Measurements from ENCODE around the gene NINL. TPM values are rescaled to one million over a fixed set of nuclear protein-coding genes. Genes with fewer than 3 reads are reported as not detected.
A peak's percentile ranks its signal among the peaks of the same experiment; 100 is the strongest.

NINL gene
- total RNA-seq, 1 experiment from 2014 or later: 1.2 TPM

DNA sequence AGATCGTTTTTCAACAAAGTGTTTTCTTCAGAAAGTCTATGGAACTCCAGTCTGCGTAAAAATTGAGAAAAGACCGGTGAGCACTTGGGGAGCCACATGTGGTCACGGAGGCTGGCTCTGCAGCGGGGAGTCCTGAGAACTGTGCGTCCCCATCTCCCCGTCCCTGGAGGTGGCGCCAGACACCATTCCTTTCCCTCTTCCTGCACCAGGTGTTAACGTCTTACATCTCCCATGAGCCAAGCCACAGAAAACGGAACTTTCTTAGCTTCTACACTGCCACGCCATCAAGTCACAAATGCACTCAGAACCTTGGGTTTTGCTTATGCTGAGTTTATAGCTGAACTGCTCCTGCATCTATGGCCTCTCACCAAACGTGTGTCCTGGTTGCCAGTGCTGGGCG lies 115.3 kb downstream of the NINL start:
- TF ChIP-seq, protein P1, sequence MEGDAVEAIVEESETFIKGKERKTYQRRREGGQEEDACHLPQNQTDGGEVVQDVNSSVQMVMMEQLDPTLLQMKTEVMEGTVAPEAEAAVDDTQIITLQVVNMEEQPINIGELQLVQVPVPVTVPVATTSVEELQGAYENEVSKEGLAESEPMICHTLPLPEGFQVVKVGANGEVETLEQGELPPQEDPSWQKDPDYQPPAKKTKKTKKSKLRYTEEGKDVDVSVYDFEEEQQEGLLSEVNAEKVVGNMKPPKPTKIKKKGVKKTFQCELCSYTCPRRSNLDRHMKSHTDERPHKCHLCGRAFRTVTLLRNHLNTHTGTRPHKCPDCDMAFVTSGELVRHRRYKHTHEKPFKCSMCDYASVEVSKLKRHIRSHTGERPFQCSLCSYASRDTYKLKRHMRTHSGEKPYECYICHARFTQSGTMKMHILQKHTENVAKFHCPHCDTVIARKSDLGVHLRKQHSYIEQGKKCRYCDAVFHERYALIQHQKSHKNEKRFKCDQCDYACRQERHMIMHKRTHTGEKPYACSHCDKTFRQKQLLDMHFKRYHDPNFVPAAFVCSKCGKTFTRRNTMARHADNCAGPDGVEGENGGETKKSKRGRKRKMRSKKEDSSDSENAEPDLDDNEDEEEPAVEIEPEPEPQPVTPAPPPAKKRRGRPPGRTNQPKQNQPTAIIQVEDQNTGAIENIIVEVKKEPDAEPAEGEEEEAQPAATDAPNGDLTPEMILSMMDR (IDR thresholded peaks at IDR 0.05; ENCODE audit: unreplicated experiment): peak; percentile 66
- peak; percentile 73 for DNase-seq (ENCODE audit: unreplicated experiment)
- no peaks in the 10 kb centered on the region for H3K9me3 Mint-ChIP-seq (ENCODE audit: unreplicated experiment)

DNA sequence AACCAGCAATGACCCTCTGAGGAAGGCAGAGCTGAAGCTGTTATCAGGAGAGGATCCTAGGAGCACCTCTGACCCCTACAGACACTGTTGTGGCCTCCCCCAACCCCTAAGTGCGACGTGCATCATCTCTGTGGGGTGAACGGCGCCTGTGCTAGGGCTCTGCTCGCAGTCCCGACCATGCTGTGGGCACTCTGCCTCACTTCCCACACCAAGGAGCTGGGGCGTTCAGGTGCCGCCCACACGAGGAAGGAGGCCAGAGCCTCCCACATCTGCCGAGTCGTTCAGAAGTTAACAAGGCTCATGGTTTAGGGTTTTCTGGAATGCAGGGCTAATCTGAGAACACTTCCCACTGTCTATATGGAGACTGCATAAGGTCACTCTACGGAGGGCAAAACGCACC lies 115.8 kb downstream of the NINL start:
- no peaks in the 10 kb centered on the region for H3K27me3 Mint-ChIP-seq (ENCODE audit: insufficient read depth, unreplicated experiment)
- H3K27ac Mint-ChIP-seq (ENCODE audit: low read depth, unreplicated experiment): no peak overlapping the region
- H3K4me3 Mint-ChIP-seq (ENCODE audit: unreplicated experiment): no peak overlapping the region
- H3K4me1 Mint-ChIP-seq (ENCODE audit: insufficient read depth, unreplicated experiment): no peaks in the 10 kb centered on the region
- BruUV-seq (replicated peaks): no TSS peak
- H3K36me3 Mint-ChIP-seq (ENCODE audit: insufficient read depth, unreplicated experiment): no peaks in the 10 kb centered on the region
- intact Hi-C loops (cut with micrococcal nuclease): no loop called here
- ChIA-PET POLR2A (interaction anchor here (0.6 kb wide), 1 partner anchor 60 kb away, joined by 3 read pairs; no protein-coding TSS in a partner anchor), CTCF (interaction anchor here (0.6 to 4.1 kb wide), 10 partner anchors 10 to 1688 kb away, joined by 3 to 64 read pairs (median 4); no protein-coding TSS in a partner anchor)
- no peaks in the 10 kb centered on the region for H3K9me3 Mint-ChIP-seq (ENCODE audit: unreplicated experiment)
- TF ChIP-seq, protein P1 (IDR thresholded peaks at IDR 0.05; ENCODE audit: unreplicated experiment): no peak
- no peak for DNase-seq (ENCODE audit: unreplicated experiment)

More for the DNA sequence above, 115.3 kb downstream of the NINL start:
- no peaks in the 10 kb centered on the region for H3K27me3 Mint-ChIP-seq (ENCODE audit: insufficient read depth, unreplicated experiment)
- intact Hi-C loops (cut with micrococcal nuclease): no loop called here
- ChIA-PET CTCF (interaction anchor here (0.6 to 4.1 kb wide), 23 partner anchors 9 to 1688 kb away, joined by 3 to 64 read pairs (median 4); no protein-coding TSS in a partner anchor), POLR2A (interaction anchor here (0.6 kb wide), 1 partner anchor 59 kb away, joined by 3 read pairs; no protein-coding TSS in a partner anchor)
- no peak overlapping the region for H3K4me3 Mint-ChIP-seq (ENCODE audit: unreplicated experiment)
- no TSS peak for BruUV-seq (replicated peaks)
- no peaks in the 10 kb centered on the region for H3K4me1 Mint-ChIP-seq (ENCODE audit: insufficient read depth, unreplicated experiment)
- no peaks in the 10 kb centered on the region for H3K36me3 Mint-ChIP-seq (ENCODE audit: insufficient read depth, unreplicated experiment)
- no peak overlapping the region for H3K27ac Mint-ChIP-seq (ENCODE audit: low read depth, unreplicated experiment)

DNA sequence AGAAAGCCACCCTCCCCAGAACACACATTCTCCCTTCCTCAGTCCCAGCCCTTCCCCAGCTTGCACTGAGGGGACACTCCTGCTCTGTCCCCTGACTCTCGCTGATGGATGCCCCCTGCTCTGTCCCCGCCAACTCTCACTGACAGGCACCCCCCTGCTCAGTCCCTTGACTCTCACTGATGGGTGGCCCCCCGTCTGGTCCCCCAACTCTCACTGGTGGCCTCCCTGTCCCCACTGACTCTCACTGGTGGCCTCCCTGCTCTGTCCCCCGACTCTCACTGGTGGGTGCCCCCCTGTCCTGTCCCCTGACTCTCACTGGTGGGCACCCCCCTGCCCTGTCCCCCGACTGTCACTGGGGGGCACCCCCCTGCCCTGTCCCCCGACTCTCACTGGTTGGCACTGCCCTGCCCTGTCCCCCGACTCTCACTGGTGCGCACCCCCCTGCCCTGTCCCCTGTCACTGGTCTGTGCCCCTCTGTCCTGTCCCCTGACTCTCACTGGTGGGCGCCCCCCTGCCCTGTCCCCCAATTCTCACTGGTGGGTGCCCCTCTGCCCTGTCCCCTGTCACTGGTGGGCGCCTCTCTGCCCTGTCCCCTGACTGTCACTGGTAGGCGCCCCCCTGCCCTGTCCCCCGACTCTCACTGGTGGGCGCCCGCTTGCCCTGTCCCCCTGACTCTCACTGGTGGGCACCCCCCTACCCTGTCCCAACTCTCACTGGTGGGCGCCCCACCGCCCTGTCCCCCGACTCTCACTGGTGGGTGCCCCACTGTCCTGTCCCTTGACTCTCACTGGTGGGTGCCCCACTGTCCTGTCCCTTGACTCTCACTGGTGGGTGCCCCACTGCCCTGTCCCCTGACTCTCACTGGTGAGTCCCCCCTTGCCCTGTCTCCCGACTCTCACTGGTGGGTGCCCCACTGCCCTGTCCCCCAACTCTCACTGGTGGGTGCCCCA lies 116.9 kb downstream of the NINL start:
- no TSS peak for BruUV-seq (replicated peaks)
- H3K27me3 Mint-ChIP-seq (ENCODE audit: insufficient read depth, unreplicated experiment): no peaks in the 10 kb centered on the region
- CTCF ChIA-PET: interaction anchor here (4.1 kb wide), 2 partner anchors 71 to 72 kb away, joined by 25 to 64 read pairs; no protein-coding TSS in a partner anchor
- no peak for DNase-seq (ENCODE audit: unreplicated experiment)
- POLR2A ChIA-PET: no interaction called here
- no peak overlapping the region for H3K4me3 Mint-ChIP-seq (ENCODE audit: unreplicated experiment)
- H3K9me3 Mint-ChIP-seq (ENCODE audit: unreplicated experiment): no peaks in the 10 kb centered on the region
- no peaks in the 10 kb centered on the region for H3K36me3 Mint-ChIP-seq (ENCODE audit: insufficient read depth, unreplicated experiment)
- no peaks in the 10 kb centered on the region for H3K4me1 Mint-ChIP-seq (ENCODE audit: insufficient read depth, unreplicated experiment)
- H3K27ac Mint-ChIP-seq (ENCODE audit: low read depth, unreplicated experiment): no peak overlapping the region
- intact Hi-C loops (cut with micrococcal nuclease): no loop called here
- TF ChIP-seq, protein P1 (IDR thresholded peaks at IDR 0.05; ENCODE audit: unreplicated experiment): no peak

DNA sequence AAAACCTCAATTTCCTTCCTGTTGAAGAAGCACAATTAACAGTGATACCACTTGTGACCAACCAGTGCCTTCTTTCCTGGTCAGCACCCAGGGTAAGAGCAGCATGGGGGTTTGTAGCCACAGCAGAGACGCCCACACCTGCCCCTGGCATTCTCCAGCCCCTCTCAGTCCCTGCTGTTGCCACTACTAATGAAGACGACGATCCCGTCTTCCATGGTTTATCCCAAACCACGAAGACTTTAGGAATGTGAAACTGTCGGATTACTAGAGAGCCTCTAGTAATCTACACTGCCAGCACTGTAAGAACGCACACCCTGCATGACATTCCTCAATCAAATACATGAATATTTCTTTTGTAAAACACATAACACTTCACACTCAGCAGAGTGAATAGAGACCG lies 117.9 kb downstream of the NINL start:
- ChIA-PET CTCF (interaction anchor here (0.9 to 4.1 kb wide), 2 partner anchors 12 to 73 kb away, joined by 3 to 25 read pairs; no protein-coding TSS in a partner anchor), POLR2A (no interaction called here)
- H3K27ac Mint-ChIP-seq (ENCODE audit: low read depth, unreplicated experiment): no peak overlapping the region
- H3K9me3 Mint-ChIP-seq (ENCODE audit: unreplicated experiment): no peaks in the 10 kb centered on the region
- TF ChIP-seq, protein P1 (IDR thresholded peaks at IDR 0.05; ENCODE audit: unreplicated experiment): no peak
- H3K36me3 Mint-ChIP-seq (ENCODE audit: insufficient read depth, unreplicated experiment): no peaks in the 10 kb centered on the region
- no peak for DNase-seq (ENCODE audit: unreplicated experiment)
- H3K4me1 Mint-ChIP-seq (ENCODE audit: insufficient read depth, unreplicated experiment): no peaks in the 10 kb centered on the region
- intact Hi-C loops (cut with micrococcal nuclease): no loop called here
- H3K4me3 Mint-ChIP-seq (ENCODE audit: unreplicated experiment): no peak overlapping the region
- BruUV-seq (replicated peaks): no TSS peak
- peaks cover 4% of the 10 kb centered on the region for H3K27me3 Mint-ChIP-seq (ENCODE audit: insufficient read depth, unreplicated experiment)
